GM20431 (cell line): ENCODE measurements around the gene TBCA.

ENCODE experiments used
- in situ Hi-C: fragments of 300-500 bp; cut with MseI, MboI; formaldehyde crosslinking; loops from one replicate; pipeline ENCODE4 v1.15.0; 2020; ENCODE audit warnings: low sequenced_read_pairs; ENCODE audit not compliant: unreplicated experiment

TBCA gene, protein sequence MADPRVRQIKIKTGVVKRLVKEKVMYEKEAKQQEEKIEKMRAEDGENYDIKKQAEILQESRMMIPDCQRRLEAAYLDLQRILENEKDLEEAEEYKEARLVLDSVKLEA

DNA sequence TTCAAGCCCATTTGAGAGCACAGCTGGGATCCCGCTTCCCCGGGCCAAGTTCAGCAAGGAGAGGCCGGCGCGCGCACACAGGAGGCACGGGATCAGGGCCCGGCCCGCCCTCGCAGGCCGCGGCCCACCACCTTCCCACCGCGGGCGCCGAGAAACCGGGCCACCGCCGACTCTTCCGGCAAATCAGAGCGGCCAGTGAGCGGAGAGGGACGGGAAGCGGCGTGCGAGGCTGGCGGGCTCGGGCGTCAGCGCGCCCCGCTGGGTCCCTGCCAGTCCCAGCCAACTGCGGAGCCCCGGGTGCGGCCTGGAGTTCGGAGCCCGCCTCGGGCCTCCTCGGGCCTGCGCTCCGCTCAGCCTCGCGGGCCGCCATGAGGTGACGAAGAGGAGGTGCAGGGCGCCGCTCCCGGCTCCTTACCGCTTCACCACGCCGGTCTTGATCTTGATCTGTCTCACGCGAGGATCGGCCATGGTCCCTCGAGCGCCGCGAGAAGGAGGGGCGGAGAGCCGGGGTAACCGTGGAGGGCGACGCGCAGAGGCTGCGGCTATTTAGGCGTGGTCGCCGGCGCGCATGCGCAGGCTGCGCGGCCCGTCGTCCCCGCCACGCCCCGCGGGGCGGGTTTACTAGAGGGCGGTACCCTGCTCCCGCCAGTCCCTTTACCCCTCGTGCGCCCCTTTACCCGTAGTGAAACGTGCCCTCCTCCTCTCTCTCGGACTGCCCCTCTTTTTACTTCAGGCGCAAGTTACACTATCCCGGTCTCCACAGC lies at the start of gene TBCA:
TSS of gene TBCA (minus strand) at position 550 of the 764 bp plus-strand sequence. CDS start at position 468, 82 bp downstream.
- in situ Hi-C loops: no loop called here

DNA sequence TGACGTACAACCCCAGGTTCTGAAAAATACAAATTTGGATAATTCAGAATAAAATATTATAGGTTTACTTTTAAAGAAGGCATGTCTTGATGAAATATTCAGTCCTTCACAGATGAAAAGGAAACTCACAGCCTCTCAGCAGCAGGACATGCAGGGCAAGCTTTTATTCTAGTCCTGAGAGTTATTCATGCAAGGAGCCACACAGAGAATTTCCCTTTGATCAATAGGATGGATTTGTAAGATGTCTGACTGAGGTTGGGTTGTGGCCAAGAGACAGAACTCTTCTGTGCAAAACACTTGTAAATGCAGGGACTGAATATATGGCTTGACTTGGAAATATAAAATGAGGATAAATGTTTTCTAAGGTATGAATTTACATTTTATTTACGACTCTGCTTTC lies 48.8 kb upstream of the TBCA start:
- in situ Hi-C loops: no loop called here

DNA sequence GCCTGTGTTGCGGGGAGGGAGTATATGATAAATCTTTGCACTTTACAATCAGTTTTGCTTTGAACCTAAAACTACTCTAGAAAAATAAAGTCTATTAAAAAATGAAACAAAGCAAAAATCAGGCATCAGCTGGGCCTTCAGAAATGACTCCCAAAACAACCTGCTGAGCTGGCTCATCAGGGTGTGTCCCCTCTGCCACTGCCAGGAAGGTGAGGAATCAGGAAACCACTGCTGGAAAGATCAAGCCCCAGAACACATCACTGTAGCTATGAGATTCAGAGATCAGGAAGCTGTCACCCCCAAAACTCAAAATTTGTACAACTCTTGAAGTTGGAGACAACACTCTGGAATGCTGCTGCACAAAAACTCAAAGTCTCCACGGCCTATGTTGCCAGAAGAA lies 40.5 kb upstream of the TBCA start:
- in situ Hi-C loops: no loop called here

DNA sequence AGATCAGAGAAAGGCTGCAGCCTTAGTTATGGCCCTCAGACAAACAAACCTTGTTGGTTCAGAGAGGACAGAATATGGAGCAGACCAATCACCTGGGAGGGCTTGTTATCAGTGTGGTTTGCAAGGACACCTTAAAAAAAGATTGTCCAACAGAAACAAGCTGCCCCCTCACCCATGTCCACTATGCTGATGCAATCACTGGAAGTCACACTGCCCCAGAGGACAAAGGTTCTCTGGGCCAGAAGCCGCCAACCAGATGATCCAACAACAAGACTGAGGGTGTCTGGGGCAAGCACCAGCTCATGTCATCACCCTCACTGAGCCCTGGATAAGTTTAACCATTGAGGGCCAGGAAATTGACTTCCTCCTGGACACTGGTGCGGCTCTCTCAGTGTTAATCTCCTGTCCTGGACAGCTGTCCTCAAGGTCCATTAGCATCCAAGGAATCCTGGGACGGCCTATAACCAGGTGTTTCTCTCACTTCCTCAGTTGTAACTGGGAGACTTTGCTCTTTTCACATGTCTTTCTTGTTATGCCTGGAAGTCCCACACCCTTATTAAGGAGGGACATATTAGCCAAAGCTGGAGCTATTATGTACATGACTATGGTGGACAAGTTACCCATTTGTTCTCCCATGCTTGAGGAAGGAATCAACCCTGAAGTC lies 36.9 kb upstream of the TBCA start:
- in situ Hi-C loops: no loop called here

DNA sequence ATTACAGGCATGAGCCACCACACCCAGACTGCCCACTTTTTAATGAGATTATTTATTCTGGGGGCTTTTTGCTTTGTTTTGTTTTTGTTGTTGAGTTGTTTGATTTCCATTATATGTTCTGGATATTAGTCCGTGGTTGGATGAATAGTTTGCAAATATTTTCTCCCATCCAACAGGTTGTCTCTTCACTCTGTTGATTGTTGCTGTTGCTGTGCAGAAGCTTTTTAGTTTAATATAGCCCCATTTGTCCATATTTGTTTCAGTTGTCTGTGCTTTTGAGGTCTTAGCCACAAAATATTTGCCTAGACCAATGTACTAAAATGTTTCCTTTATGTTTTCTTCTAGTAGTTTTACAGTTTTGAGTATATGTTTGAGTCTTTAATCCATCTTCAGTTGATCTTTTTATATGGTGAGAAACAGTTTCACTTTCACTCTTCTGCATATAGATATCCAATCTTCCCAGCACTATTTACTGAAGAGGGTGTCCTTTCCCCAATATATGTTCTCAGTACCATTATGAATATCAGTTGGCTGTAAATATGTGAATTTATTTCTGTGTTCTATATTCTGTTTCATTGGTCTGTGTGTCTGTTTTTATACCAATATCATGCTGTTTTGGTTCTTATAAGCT lies 30.2 kb upstream of the TBCA start:
- in situ Hi-C loops: no loop called here

DNA sequence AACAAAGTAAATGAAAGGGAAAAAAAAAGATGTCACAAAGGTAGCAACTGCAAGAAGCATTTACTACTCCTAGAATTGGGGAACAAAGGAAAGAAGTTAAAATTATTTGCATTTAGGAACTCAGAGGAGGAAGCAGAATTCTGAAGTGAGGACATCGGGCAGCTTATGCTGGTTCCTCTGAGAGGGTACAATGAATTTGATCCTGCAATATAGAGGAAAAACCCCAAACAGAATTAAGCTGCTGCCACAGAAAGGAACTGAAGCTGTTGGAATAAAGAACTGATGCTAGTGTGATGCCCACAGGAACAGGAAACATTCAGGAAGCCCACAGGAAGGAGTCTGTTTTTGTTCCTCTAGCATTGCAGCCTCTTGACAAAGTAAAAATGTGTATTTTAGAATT lies 22.3 kb upstream of the TBCA start:
- in situ Hi-C loops: no loop called here

DNA sequence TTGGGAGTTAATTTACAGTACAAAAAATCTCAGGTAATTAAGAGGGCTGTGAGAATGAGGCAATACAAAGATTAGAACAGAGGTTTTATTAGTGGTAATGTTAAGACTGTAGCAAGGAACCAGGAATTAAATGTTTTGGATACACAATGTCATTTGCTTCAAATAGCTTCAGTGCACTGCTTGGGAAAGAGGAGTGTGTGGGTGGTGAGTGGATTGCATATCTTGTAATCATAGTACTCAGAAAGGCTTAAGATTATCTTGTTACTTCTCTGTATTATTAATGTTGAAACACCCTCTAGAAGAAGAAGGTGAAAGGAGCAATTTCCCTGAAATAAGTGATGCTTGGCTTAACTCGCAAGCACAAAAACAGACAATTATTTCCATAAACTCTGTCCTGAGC lies 21.0 kb upstream of the TBCA start:
- in situ Hi-C loops: no loop called here

DNA sequence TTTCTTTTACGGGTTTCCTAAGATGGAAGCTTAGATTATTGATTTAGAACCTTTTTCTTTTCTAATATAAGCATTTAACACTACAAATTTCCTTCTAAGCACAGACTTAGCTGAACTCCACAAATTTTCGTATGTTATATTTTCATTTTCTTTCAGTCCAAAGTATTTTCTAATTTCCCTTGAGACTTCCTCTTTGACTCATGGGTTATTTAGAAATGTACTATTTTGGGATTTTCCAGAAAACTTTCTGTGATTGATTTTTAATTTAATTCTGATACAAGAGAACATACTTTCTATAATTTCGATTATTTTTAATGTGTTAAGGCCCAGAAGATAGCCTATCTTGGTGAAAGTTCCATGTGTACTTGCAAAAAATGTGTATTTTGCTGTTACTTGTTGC lies 19.7 kb upstream of the TBCA start:
- in situ Hi-C loops: no loop called here

DNA sequence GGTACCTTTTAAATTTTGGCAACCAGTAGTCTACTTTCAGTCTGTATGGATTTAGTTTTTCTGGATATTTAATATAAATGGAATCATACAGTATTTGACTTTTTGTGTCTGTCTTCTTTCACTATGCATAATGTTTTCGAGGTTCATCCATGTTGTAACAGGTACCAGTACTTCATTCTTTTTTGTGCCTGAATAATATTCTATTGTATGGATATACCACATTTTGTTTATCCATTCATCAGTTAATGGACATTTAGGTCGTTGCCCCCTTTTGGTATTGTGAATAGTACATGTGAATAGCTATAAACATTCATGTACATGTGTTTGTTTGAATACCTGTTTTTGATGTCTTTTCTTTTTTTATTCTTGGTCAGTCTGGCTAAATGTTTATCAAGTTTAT lies 19.1 kb upstream of the TBCA start:
- in situ Hi-C loops: no loop called here

DNA sequence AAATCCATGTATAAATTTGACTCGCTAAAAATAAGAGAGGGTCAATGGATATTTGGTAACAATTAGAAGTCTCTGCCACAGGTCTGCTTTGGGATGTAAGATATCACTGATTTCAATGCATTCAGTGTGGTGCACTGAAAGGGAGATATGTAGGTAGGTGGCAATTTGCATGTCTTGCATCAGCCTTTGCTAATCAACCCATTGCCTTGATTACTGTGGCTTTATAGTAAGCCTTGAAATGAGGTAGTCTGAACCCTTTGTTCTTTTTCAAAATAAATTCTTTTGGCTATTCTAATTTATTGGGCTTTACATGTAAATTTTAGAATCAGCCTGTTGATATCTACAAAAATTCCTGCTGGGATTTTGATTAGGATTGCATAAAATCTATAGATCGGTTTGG lies 15.8 kb upstream of the TBCA start:
- in situ Hi-C loops: no loop called here

DNA sequence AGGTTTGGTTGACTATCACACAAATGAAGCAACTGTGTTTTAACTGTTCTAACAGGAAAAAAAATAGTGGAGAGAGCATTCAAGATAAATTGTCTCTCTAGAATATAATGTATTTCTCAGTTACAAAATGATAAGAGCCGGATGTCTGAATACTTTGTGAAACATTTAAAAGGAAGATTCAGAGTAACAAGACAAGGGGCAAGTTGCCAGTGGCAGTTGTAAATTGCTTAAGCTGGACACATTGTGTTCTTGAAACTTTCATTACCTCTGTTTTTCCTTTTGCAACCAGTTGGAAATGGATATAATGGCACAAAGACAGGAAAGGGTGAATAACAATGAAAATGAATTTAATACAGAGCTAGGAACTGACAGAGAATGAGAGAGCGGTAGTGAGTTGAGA lies 15.2 kb upstream of the TBCA start:
- in situ Hi-C loops: no loop called here

DNA sequence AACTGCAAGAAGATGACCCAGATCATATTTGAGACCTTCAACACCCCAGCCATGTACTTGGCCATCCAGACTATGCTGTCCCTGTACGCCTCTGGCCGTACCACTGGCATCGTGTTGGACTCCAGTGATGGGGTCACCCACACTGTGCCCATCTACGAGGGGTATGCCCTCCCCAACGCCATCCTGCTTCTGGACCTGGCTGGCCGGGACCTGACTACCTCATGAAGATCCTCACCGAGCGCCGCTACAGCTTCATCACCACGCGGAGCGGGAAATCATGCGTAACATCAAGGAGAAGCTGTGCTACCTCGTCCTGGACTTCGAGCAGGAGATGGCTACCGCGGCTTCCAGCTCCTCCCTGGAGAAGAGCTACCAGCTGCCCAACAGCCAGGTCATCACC lies 9.1 kb upstream of the TBCA start:
- in situ Hi-C loops: no loop called here

DNA sequence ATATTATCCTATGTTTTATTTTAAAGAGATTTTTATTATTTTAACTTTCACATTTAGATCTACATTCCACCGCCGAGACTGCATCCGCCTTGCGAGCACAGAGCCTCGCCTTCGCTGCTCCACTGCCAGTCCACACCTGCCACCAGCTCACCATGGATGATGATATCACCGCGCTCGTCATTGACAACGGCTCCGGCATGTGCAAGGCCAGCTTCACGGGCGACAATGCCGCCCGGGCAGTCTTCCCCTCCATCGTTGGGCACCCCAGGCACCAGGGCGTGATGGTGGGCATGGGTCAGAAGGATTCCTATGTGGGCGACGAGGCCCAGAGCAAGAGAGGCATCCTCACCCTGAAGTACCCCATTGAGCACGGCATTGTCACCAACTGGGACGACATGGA lies 8.6 kb upstream of the TBCA start:
- in situ Hi-C loops: no loop called here

DNA sequence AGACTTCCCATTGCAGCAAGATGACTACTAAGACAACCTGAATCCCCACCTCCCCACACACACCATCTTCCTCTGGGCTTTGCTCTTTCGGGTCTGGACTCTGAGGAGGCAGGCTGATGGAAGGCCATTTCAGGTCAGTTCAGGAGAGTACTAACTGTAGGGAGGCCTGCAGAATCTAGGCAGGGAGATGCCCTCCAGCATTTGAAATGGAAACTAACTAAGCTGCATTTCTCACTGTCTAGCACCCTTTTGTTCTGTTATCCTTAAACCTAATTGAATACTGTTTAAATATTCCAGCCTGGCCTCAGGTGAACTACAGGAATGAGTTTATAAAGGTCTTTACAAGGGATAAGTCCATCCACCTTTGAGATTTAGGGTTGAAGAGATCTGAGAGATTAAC lies 4.9 kb upstream of the TBCA start:
- in situ Hi-C loops: no loop called here

DNA sequence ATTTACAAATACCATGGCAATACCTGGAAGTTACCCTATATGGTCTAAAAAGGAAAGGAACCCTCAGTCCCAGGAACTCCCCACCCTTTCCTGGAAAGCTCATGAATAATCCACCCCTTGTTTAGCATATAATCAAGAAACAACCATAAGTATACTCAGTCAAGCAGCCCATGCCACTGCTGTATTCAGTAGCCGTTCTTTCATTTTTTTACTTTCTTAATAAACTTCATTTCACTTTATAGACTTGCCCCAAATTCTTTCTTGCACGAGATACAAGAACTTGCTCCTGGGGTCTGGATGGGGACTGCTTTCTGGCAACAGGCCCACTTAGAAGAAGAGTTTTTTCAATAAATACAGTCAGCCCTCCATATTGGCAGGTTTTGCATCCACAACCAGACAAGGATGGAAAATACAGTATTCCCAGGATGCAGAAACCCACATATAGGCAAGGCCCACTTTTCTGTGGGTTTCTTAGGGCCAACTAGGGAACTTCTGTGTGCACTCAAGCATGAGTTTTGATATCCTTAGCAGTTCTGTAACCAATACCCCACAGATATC lies 2.8 kb upstream of the TBCA start:
- in situ Hi-C loops: no loop called here

DNA sequence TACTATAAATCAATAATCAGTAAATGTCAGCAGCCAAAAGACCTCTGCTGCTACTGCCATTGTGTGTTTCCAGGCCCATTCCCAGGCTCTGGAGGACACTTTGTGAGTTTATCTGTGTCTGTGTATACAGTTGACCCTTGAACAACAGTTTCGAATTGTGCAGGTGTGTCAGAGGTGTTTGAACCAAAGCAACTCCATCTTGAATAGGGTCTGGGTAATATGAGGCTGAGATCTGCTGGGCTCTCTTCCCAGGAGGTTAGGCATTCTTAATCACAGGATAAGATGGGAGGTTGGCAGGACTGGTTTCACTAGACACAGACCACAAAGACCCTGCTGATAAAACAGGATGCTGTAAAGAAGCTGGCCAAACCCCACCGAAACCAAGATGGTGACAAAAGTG lies 2.3 kb upstream of the TBCA start:
- in situ Hi-C loops: no loop called here

DNA sequence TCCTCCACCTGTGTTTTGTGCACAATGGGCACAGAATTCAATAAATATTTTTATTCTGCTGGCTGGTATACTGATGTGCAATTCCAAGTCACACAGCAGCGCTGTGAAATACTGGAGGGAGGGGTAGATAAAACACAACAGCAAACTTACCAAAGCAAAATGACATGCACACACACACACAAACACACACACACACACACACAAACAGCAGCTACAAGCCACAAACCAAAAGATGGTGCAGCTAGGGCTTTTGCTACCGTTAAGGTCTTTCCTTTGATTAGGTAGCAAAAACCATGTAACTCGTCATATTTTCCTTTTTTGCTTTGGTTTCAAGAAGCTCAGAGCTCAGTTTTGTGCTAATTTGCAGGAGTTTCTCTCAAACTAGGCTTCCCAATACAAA lies 1.8 kb upstream of the TBCA start:
- in situ Hi-C loops: no loop called here

DNA sequence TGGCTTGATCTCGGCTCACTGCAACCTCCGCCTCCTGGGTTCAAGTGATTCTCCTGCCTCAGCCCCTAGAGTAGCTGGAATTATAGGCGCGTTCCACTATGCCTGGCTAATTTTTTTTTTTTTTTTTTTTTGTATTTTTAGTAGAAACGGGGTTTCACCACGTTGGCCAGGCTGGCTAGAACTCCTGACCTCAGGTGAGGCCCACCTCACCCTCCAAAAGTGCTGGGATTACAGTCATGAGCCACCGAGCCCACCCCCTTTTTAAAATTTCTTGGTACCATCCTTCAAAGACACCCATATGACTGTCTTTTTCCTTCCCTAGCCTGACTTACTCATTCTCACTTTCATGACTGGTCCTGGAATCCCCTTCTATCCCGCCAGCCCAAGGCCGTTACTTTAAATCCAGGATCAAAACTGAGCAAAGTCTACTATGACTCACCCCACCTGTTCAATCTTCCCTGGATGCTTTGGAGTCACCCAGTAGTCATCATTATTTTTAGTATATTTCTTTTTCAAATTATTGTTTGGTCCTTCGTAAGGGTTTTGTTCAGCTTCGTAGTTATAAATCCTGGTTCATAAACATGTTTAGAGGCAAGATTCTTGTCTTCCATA lies 1.2 kb upstream of the TBCA start:
- in situ Hi-C loops: no loop called here

DNA sequence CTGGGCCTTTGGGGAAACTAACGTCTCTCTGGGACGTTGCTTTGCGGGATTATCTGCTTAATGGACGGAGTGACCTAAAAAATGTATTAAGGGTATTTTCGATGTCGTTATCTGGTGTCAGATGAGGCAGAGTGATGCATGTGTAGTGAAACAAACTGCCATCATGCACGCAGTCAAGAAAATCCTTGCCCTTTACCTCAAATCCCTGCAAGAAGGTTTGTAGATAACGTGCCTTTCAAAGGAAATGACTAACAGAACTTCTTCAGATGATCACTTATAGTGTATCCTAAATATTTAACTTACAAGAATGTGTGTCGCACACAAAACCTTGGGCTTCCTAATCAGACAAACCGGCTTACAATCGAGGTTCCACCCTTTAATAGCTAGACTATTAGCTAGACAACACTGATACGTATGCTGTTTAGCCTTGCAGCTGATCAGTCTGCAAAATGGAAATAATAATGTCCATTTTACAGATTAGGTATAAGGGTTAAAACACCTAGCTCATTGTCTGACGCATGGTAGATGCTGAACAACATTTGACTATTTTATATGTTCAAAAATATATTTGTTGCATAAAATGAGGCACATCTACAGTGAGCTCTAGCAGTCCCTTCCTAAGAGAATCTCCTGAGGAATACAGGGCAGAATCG lies 541 bp upstream of the TBCA start:
- in situ Hi-C loops: no loop called here
